ENCODE results near the gene RNF103. TPM values are rescaled to one million over a fixed set of nuclear protein-coding genes. Genes with fewer than 3 reads are reported as not detected.

The RNF103 gene
- total RNA-seq, 1 donor from 2014 or later: 13.8 TPM

GRCh38 chr2:86617738-86618137 is 5.9 kb downstream of the RNF103 start:
- Mint-ChIP-seq H3K36me3 (ENCODE audit: low read depth) (peaks cover 14% of the 10 kb centered on the region), H3K4me1 (peaks cover 22% of the 10 kb centered on the region), H3K27ac (ENCODE audit: unreplicated experiment) (no peak overlapping the region), H3K4me3 (no peak overlapping the region), H3K9me3 (no peaks in the 10 kb centered on the region), H3K27me3 (ENCODE audit: low read depth) (no peaks in the 10 kb centered on the region)
- TF ChIP-seq, protein P1, sequence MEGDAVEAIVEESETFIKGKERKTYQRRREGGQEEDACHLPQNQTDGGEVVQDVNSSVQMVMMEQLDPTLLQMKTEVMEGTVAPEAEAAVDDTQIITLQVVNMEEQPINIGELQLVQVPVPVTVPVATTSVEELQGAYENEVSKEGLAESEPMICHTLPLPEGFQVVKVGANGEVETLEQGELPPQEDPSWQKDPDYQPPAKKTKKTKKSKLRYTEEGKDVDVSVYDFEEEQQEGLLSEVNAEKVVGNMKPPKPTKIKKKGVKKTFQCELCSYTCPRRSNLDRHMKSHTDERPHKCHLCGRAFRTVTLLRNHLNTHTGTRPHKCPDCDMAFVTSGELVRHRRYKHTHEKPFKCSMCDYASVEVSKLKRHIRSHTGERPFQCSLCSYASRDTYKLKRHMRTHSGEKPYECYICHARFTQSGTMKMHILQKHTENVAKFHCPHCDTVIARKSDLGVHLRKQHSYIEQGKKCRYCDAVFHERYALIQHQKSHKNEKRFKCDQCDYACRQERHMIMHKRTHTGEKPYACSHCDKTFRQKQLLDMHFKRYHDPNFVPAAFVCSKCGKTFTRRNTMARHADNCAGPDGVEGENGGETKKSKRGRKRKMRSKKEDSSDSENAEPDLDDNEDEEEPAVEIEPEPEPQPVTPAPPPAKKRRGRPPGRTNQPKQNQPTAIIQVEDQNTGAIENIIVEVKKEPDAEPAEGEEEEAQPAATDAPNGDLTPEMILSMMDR (conservative IDR thresholded peaks at IDR 0.05): no peak
- DNase-seq (ENCODE audit: low read depth, low spot score): no peak

- Mint-ChIP-seq H3K36me3 (ENCODE audit: low read depth) (peaks cover 14% of the 10 kb centered on the region), H3K9me3 (no peaks in the 10 kb centered on the region), H3K4me1 (peaks cover 18% of the 10 kb centered on the region), H3K27me3 (ENCODE audit: low read depth) (no peaks in the 10 kb centered on the region), H3K27ac (ENCODE audit: unreplicated experiment) (no peak overlapping the region), H3K4me3 (no peak overlapping the region)
- DNase-seq (ENCODE audit: low read depth, low spot score): no peak
- TF ChIP-seq, protein P1 (conservative IDR thresholded peaks at IDR 0.05): no peak
Observed at GRCh38 chr2:86617153-86617552, 6.5 kb downstream of the RNF103 start.

DNA sequence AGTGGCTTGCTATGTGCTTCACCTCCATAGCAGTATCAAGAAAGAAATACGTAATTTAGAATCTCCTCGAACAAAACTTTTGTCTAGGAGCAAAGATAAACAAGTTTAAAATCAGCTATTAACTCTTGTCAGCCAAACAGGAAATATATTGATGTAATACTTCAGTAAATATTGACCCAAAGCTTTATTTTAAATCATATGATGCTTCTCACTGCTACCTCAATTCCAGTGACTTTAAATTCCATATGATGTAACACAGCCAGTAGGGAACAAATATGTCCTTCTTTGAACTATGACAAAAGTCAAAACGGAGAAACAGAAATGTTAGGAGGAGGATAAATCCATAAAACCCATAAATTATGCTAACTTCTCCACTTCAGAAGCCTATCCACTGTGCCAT is 7.2 kb downstream of the RNF103 start:
- Mint-ChIP-seq H3K4me1 (peaks cover 11% of the 10 kb centered on the region), H3K27ac (ENCODE audit: unreplicated experiment) (no peak overlapping the region), H3K36me3 (ENCODE audit: low read depth) (peaks cover 17% of the 10 kb centered on the region), H3K27me3 (ENCODE audit: low read depth) (no peaks in the 10 kb centered on the region), H3K9me3 (no peaks in the 10 kb centered on the region), H3K4me3 (no peak overlapping the region)
- TF ChIP-seq, protein P1 (conservative IDR thresholded peaks at IDR 0.05): no peak
- no peak for DNase-seq (ENCODE audit: low read depth, low spot score)

DNA sequence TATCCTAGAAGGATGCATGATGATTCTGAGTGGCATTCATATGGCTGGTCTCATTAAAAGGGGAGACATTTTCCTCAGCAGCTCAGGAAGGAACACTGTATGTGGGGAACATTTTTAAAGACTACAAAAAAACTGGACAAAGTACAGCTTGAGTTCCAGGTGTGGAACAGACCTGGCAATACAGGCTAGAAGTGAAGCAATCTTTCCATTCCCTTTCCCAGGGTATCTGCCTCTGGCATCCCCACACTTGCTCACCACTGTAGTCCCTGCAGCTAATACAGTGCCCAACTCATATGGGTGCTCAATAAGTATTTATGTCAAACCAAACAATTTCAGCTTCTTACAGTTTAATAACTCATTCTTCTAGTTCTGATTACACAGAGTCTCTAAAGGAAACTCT is 8.1 kb downstream of the RNF103 start:
- Mint-ChIP-seq H3K4me3 (no peak overlapping the region), H3K4me1 (peaks cover 4% of the 10 kb centered on the region), H3K9me3 (no peaks in the 10 kb centered on the region), H3K36me3 (ENCODE audit: low read depth) (peaks cover 17% of the 10 kb centered on the region), H3K27ac (ENCODE audit: unreplicated experiment) (no peak overlapping the region), H3K27me3 (ENCODE audit: low read depth) (no peaks in the 10 kb centered on the region)
- TF ChIP-seq, protein P1 (conservative IDR thresholded peaks at IDR 0.05): no peak
- no peak for DNase-seq (ENCODE audit: low read depth, low spot score)

DNA sequence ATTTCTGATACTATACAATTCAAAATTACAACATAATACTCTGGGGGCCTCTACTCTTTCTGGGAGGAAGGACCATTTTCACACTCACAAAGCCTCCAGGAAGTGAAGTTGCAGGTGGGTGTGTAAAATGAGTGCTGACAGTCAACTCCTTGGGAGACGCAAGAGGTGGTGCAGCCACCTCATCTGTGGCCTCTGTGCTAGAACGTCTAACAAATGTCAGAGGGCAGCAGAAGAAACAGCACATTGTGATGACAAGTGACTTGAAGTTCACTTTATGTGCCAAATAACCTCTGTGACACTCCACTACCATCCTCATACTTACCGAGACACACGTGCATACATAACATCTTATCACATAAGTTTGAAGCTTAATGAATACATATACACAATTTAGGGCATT is 10.2 kb downstream of the RNF103 start:
- H3K9me3 Mint-ChIP-seq: no peaks in the 10 kb centered on the region
- H3K4me1 Mint-ChIP-seq: no peaks in the 10 kb centered on the region
- H3K27ac Mint-ChIP-seq (ENCODE audit: unreplicated experiment): no peak overlapping the region
- H3K36me3 Mint-ChIP-seq (ENCODE audit: low read depth): peaks cover 18% of the 10 kb centered on the region
- no peak overlapping the region for H3K4me3 Mint-ChIP-seq
- TF ChIP-seq, protein P1 (conservative IDR thresholded peaks at IDR 0.05): no peak
- H3K27me3 Mint-ChIP-seq (ENCODE audit: low read depth): no peaks in the 10 kb centered on the region
- no peak for DNase-seq (ENCODE audit: low read depth, low spot score)

DNA sequence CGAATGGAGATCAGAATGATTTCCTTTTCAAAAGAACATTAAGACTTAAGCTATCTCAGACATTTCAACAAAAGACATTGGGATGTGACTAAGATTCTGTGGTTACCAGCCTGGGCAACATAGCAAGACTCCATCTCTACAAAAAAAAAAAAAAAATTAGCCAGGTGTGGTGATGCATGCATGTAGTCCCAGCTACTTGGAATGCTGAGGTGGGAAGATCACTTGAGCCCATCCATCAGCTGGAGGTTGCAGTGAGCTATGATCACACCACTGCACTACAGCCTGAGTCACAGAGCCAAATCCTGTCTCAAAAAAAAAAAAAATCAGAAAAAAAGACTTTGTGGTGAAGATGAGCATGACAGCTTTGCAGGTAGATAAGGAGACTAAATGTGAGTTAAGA is 12.8 kb downstream of the RNF103 start:
- Mint-ChIP-seq H3K4me3 (no peak overlapping the region), H3K27ac (ENCODE audit: unreplicated experiment) (no peak overlapping the region), H3K27me3 (ENCODE audit: low read depth) (no peaks in the 10 kb centered on the region), H3K36me3 (ENCODE audit: low read depth) (peaks cover 19% of the 10 kb centered on the region), H3K4me1 (no peaks in the 10 kb centered on the region), H3K9me3 (no peaks in the 10 kb centered on the region)
- DNase-seq (ENCODE audit: low read depth, low spot score): no peak
- TF ChIP-seq, protein P1 (conservative IDR thresholded peaks at IDR 0.05): no peak

Data from neural crest cell (in vitro differentiated cells).